NCI-H2107 treated with DMSO at 0.1 percent for 48 hours (cell line): ENCODE data around the gene SSBP2.

Experiments used
- DNase-seq: peaks from one replicate; lab custom pipeline; 2025; ENCODE audit not compliant: unreplicated experiment; lab: John Stamatoyannopoulos, UW

The SSBP2 gene

GRCh38 chr5:81751009-81751835, at the start of gene SSBP2:
TSS of gene SSBP2 (minus strand) at chr5:81751097. CDS start at chr5:81751042, 55 bp downstream.
- DNase-seq: peak; percentile 85

GRCh38 chr5:81795666-81796065, 44.8 kb upstream of the SSBP2 start:
- DNase-seq: no peak

GRCh38 chr5:81794226-81794625, 43.3 kb upstream of the SSBP2 start:
- DNase-seq: no peak

- no peak for DNase-seq
Observed at GRCh38 chr5:81790336-81790735, 39.4 kb upstream of the SSBP2 start.

GRCh38 chr5:81789033-81789432, 38.1 kb upstream of the SSBP2 start:
- no peak for DNase-seq

GRCh38 chr5:81788329-81788728, 37.4 kb upstream of the SSBP2 start:
- no peak for DNase-seq

- peak; percentile 27 for DNase-seq
Observed at GRCh38 chr5:81787474-81788242, 36.8 kb upstream of the SSBP2 start.

- DNase-seq: no peak
Observed at GRCh38 chr5:81786991-81787390, 36.1 kb upstream of the SSBP2 start.

- no peak for DNase-seq
Observed at GRCh38 chr5:81786496-81786895, 35.6 kb upstream of the SSBP2 start.

- DNase-seq: no peak
Observed at GRCh38 chr5:81785322-81785721, 34.4 kb upstream of the SSBP2 start.

GRCh38 chr5:81783401-81783800, 32.5 kb upstream of the SSBP2 start:
- DNase-seq: peak; percentile 11

GRCh38 chr5:81782811-81783210, 31.9 kb upstream of the SSBP2 start:
- peak; percentile 39 for DNase-seq

GRCh38 chr5:81779916-81780266, 29.0 kb upstream of the SSBP2 start:
- DNase-seq: no peak

GRCh38 chr5:81779125-81779915, 28.4 kb upstream of the SSBP2 start:
- DNase-seq: peak; percentile 13

- DNase-seq: no peak
Observed at GRCh38 chr5:81778642-81779041, 27.7 kb upstream of the SSBP2 start.

GRCh38 chr5:81776258-81776657, 25.4 kb upstream of the SSBP2 start:
- DNase-seq: no peak

- no peak for DNase-seq
Observed at GRCh38 chr5:81774374-81774773, 23.5 kb upstream of the SSBP2 start.

- DNase-seq: no peak
Observed at GRCh38 chr5:81773574-81773973, 22.7 kb upstream of the SSBP2 start.

GRCh38 chr5:81773161-81773560, 22.3 kb upstream of the SSBP2 start:
- DNase-seq: no peak

- no peak for DNase-seq
Observed at GRCh38 chr5:81772488-81772887, 21.6 kb upstream of the SSBP2 start.

- DNase-seq: no peak
Observed at GRCh38 chr5:81768935-81769452, 18.1 kb upstream of the SSBP2 start.
